GM23248 (cell line): ENCODE measurements around the gene NDUFB11.

Experiments used
- EZH2 ChIP-seq: fragments of 200-600 bp; sonication (generic); IDR thresholded peaks from 2 replicates; pipeline ENCODE4 v1.6.1; 2018; ENCODE audit warnings: antibody characterized with exemption, mild to moderate bottlenecking; ENCODE audit not compliant: insufficient read depth, poor library complexity, severe bottlenecking
- EZH2phosphoT487 ChIP-seq: fragments of 200-600 bp; sonication (generic); IDR thresholded peaks from 2 replicates; pipeline ENCODE4 v1.6.1; 2018; ENCODE audit warnings: antibody characterized with exemption, moderate library complexity, mild to moderate bottlenecking, low read depth; ENCODE audit not compliant: insufficient read depth

DNA sequence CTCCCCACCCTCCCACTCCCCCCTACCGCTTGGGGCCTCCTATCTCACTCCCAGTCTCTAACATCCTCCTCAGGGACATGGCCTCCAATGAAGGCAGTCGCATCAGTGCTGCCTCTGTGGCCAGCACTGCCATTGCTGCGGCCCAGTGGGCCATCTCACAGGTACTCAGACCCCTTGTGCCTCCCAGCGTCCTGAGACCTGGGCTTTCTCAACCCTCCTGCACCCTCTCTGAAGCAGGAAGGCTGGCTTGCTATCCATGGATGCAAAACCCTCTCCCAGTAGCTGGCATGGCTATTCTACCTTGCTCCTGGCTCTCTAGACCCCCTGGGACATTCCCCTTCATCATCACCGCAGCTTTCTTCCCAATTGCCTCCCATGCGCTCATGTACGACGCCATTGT, 35.8 kb upstream of the NDUFB11 start:
- TF ChIP-seq EZH2 (no peak), EZH2phosphoT487 (no peak)
